SH-SY5Y (cell line): ENCODE results near the gene RBM19.

ENCODE experiments used
- GATA2 ChIP-seq: IDR thresholded peaks from 2 replicates; pipeline ENCODE4 v1.6.1; 2011; ENCODE audit warnings: mild to moderate bottlenecking, low read depth, low read length
- GATA3 ChIP-seq: IDR thresholded peaks from 2 replicates; pipeline ENCODE4 v1.6.1; 2011; ENCODE audit warnings: low read depth, mild to moderate bottlenecking, low read length, moderate library complexity

DNA sequence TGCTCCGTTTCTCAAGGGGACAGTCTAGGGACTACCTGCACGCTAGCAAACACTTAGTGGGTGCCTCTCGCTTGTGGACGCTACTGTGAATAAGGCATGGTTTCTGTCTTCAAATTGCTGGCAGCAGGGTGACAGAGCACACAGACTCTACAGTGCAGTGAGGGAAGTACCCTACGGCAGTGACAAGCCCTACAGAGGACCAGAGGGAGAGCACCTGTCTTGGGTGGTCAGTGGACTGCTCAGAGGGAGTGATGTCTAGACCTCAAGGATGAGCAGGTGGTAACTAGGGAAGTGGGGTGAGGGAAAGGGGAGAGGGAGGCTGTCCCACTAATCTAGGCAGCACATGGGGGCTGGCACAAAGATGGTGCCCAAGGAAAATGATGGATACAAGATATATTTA lies 160.5 kb downstream of the RBM19 start:
- TF ChIP-seq GATA2 (no peak), GATA3 (no peak)
